Measurements from ENCODE around the gene SLC38A5.
"Not testable (repeated sequence)": the region's sequence is repeated elsewhere in the genome, so short reads cannot be mapped to it uniquely, and the experiment has no call there.

The SLC38A5 gene

GRCh38 chrX:48470833-48471118 is 716 bp upstream of the SLC38A5 start:
- in situ Hi-C loops (cut with MboI; ENCODE audit: low sequenced_read_pairs) = no loop called here

- in situ Hi-C loops (cut with MboI; ENCODE audit: low sequenced_read_pairs) = no loop called here
Observed at GRCh38 chrX:48468693-48469691, 1.1 kb downstream of the SLC38A5 start.

DNA sequence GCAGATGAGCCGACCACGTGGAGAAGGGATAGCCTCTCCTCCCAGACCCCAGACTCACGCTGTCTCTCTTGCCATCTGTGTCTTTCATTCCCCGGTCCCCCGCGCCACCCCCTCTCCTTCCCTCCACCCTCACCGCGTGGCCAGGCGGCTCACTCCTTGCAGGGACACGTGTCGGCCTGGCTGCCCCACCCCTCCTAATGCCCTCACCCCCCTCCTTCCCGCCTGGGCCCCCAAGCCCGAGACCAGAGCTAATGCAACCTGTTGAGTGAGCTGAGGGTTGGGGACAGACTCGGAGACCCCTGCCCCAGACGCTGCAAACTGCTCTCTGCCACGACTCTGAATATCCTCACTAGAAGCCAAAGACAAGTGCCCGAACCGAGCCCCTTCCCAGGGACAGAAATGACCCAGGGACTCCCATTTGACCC is 1.8 kb downstream of the SLC38A5 start:
- in situ Hi-C loops (cut with MboI; ENCODE audit: low sequenced_read_pairs) = no loop called here

GRCh38 chrX:48467281-48467761 is 2.7 kb downstream of the SLC38A5 start:
- in situ Hi-C loops (cut with MboI; ENCODE audit: low sequenced_read_pairs) = no loop called here

GRCh38 chrX:48466696-48467095 is 3.4 kb downstream of the SLC38A5 start:
- in situ Hi-C loops (cut with MboI; ENCODE audit: low sequenced_read_pairs) = no loop called here

GRCh38 chrX:48465336-48465933 is 4.6 kb downstream of the SLC38A5 start:
- in situ Hi-C loops (cut with MboI; ENCODE audit: low sequenced_read_pairs) = no loop called here

DNA sequence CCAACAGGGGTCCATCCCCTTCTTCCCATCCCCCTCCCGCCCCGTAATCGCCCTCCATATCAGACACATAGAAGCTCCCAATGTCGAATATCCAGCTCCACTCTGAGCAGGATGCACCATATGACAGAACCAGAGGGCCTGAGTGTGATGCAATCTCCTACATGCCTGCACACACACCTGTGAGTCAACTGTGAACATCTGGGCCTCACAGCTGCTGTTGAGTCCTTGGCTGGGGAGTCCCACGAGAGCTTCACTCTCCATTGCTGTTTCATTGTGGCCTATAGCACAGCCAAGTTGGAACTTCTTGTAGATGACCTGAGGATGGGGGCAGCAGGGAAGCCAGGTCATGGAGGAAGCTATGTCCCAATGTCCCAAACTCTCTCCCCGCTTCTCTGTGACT is 8.2 kb downstream of the SLC38A5 start:
- in situ Hi-C loops (cut with MboI; ENCODE audit: low sequenced_read_pairs) = no loop called here

DNA sequence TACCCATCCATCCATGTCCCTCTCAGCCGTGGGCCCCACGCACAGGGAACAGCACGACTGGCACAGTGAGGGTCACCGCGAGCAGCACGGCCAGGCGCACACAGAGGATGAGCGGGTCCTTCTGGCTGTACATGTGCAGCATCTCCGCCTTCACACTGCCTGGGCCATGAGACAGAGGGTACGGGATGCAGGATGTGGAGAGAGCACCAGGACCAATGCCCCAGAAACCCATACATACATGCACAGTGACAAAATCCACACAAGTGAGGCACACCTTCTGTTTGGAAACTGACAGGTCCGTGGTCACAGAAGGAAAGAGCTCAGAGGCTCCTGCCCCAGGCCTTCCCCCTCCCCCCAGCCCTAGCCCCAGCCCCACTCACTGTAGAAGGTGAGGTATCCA is 9.5 kb downstream of the SLC38A5 start:
- in situ Hi-C loops (cut with MboI; ENCODE audit: low sequenced_read_pairs) = no loop called here

- in situ Hi-C loops (cut with MboI; ENCODE audit: low sequenced_read_pairs) = no loop called here
Observed at GRCh38 chrX:48460031-48460430, 10.0 kb downstream of the SLC38A5 start.

GRCh38 chrX:48459483-48459882 is 10.6 kb downstream of the SLC38A5 start:
- in situ Hi-C loops (cut with MboI; ENCODE audit: low sequenced_read_pairs) = no loop called here

DNA sequence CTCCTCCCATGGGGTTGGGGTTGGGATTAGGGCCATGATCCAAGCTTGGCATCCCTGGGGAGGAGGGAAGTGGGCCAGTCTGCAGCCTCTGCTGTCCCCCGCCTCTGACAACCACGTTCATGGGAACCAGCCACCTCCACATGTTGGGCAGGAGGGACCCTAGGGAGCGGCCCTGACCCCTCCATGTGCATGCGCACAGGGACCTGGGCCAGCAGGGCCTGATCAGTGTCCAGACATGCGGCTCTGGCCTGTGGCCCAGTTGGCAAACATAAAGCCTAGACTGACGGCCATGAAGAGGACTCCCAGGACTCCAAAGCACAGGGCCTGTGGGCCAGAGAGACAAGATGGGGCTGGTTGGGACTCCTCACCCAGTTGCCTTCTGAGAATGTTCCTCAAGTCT is 11.3 kb downstream of the SLC38A5 start:
- in situ Hi-C loops (cut with MboI; ENCODE audit: low sequenced_read_pairs) = no loop called here

DNA sequence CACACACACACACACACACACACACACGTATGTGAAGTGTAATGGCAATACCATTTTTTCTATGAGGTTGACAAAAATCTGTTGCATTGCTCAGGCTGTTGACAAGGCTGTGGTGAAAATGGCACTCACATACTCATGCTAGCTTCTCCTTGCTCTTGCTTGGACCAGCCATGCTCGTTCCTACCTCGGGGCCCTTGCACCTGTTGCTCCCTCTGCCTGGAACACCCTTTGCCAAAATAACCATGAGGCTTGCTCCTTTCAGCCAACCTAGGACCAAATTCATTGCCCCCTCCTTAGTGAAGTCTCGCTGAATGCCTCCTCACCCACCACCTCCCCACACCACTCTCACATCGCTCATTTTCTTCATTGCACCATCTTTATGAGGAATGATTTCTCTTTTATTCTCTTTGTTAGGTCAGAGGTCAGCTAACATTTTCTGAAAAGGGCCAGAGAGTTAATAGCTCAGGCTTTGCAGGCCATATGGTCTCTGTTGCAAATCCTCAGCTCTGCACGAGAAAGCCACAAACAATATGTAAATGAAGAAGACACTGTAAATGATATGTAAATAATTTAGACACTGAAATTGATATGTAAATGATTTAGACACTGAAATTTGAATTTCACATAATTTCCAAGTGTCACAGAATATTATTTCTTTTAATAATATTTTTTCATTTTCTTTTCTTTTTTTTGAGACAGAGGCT is 13.3 kb downstream of the SLC38A5 start:
- in situ Hi-C loops (cut with MboI; ENCODE audit: low sequenced_read_pairs) = no loop called here

GRCh38 chrX:48451708-48452107 is 18.4 kb downstream of the SLC38A5 start:
- in situ Hi-C loops (cut with MboI; ENCODE audit: low sequenced_read_pairs) = no loop called here

GRCh38 chrX:48450076-48450475 is 20.0 kb downstream of the SLC38A5 start:
- in situ Hi-C loops (cut with MboI; ENCODE audit: low sequenced_read_pairs) = no loop called here

DNA sequence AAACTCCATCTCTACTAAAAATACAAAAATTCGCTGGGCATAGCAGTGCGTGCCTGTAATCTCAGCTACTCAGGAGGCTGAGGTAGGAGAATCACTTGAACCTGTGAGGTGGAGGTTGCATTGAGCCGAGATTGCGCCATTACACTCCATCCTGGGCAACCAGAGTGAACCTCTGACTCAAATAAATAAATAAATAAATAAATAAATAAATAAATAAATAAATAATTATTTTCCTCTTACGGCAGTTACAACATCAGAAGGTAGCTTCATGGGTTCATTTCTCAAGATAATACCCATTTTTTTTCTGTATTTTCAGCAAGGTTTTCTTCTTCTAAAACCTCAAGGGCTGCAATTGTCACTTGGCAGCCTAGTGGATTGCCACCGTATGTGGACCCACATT is 22.9 kb downstream of the SLC38A5 start:
- in situ Hi-C loops (cut with MboI; ENCODE audit: low sequenced_read_pairs) = not testable (repeated sequence)

- in situ Hi-C loops (cut with MboI; ENCODE audit: low sequenced_read_pairs) = not testable (repeated sequence)
Observed at GRCh38 chrX:48433713-48434112, 36.3 kb downstream of the SLC38A5 start.

GRCh38 chrX:48430166-48430565 is 39.9 kb downstream of the SLC38A5 start:
- in situ Hi-C loops (cut with MboI; ENCODE audit: low sequenced_read_pairs) = not testable (repeated sequence)

- in situ Hi-C loops (cut with MboI; ENCODE audit: low sequenced_read_pairs) = not testable (repeated sequence)
Observed at GRCh38 chrX:48429606-48430005, 40.5 kb downstream of the SLC38A5 start.

- in situ Hi-C loops (cut with MboI; ENCODE audit: low sequenced_read_pairs) = not testable (repeated sequence)
Observed at GRCh38 chrX:48427027-48427716, 42.9 kb downstream of the SLC38A5 start.

GRCh38 chrX:48411860-48412259 is 58.2 kb downstream of the SLC38A5 start, which contains the start of gene SSX4B:
Gene SSX4B (minus strand): TSS chrX:48411960. CDS start chrX:48411372, 588 bp downstream.
- in situ Hi-C loops (cut with MboI; ENCODE audit: low sequenced_read_pairs) = not testable (repeated sequence)

Measured in hTERT RPE-1 (cell line).